Progenitor cell of endocrine pancreas (in vitro differentiated cells): ENCODE data around the gene CNTNAP3B. TPM values are rescaled to one million over a fixed set of nuclear protein-coding genes. Genes with fewer than 3 reads are reported as not detected.
"Not testable (repeated sequence)": the region's sequence is repeated elsewhere in the genome, so short reads cannot be mapped to it uniquely, and the experiment has no call there.

ENCODE experiments used
- DNase-seq: peaks from one replicate; pipeline ENCODE4 v3.0.0; 2021; ENCODE audit warnings: low spot score; ENCODE audit not compliant: unreplicated experiment
- H3K27ac Mint-ChIP-seq: 2 replicates; pipeline ENCODE4 v1.8.0; 2021; ENCODE audit warnings: mild to moderate bottlenecking, moderate library complexity, mixed read lengths
- H3K27me3 Mint-ChIP-seq: 2 replicates; pipeline ENCODE4 v1.8.0; 2021; ENCODE audit warnings: mixed read lengths
- H3K36me3 Mint-ChIP-seq: 2 replicates; pipeline ENCODE4 v1.8.0; 2022; ENCODE audit warnings: mixed read lengths; ENCODE audit not compliant: insufficient read depth
- H3K4me1 Mint-ChIP-seq: 2 replicates; pipeline ENCODE4 v1.8.0; 2021; ENCODE audit warnings: low read depth, mixed read lengths
- H3K4me3 Mint-ChIP-seq: 2 replicates; pipeline ENCODE4 v1.8.0; 2021; ENCODE audit warnings: low read depth, mild to moderate bottlenecking, moderate library complexity, mixed read lengths
- H3K9me3 Mint-ChIP-seq: 2 replicates; pipeline ENCODE4 v1.8.0; 2021; ENCODE audit warnings: low read depth, mixed read lengths
- CTCF ChIP-seq: fragments of 200-600 bp; sonication (generic); IDR thresholded peaks from one replicate; pipeline ENCODE4 v1.5.0; 2021; ENCODE audit warnings: antibody characterized with exemption, mild to moderate bottlenecking; ENCODE audit not compliant: unreplicated experiment
- long read RNA-seq: library from polyadenylated mRNA; unstranded; transcript quantifications from one replicate; pipeline ENCODE4 v2.0.0, GENCODE V29; 2020
- total RNA-seq: library from RNA; stranded (reverse); gene quantifications from 2 replicates; pipeline ENCODE4 v1.2.1, GENCODE V29; 2021

The CNTNAP3B gene
- 7.0 and 7.4 TPM in 2 replicates for total RNA-seq
- long read RNA-seq, partial matches to known transcripts, result 1 of 7 reads
- long read RNA-seq, other reads (novel, unspliced or antisense), result 6 of 7 reads

GRCh38 chr9:42129073-42129729, at the start of gene CNTNAP3B:
Gene CNTNAP3B, minus strand, starts transcription at chr9:42129426. Its CDS starts 332 bp downstream, at chr9:42129094.
- not testable (repeated sequence) for H3K9me3 Mint-ChIP-seq, H3K36me3 Mint-ChIP-seq, H3K27ac Mint-ChIP-seq, H3K4me1 Mint-ChIP-seq
- Mint-ChIP-seq H3K4me3 (peak within 1 kb of the TSS; percentile 60), H3K27me3 (peaks cover 16% of the 10 kb centered on the region)
- peak; percentile 14 for DNase-seq

- not testable (repeated sequence) for H3K27ac Mint-ChIP-seq, H3K4me3 Mint-ChIP-seq, H3K27me3 Mint-ChIP-seq, H3K4me1 Mint-ChIP-seq, DNase-seq, H3K36me3 Mint-ChIP-seq, H3K9me3 Mint-ChIP-seq
- peak; percentile 50 for TF ChIP-seq CTCF
Observed at GRCh38 chr9:42160299-42160698, 31.1 kb upstream of the CNTNAP3B start.

GRCh38 chr9:42127056-42127841, 2.0 kb downstream of the CNTNAP3B start:
- DNase-seq, H3K36me3 Mint-ChIP-seq, H3K9me3 Mint-ChIP-seq, H3K4me1 Mint-ChIP-seq, H3K27ac Mint-ChIP-seq: not testable (repeated sequence)
- H3K27me3 Mint-ChIP-seq, result peaks cover 15% of the 10 kb centered on the region
- peak overlapping the region; percentile 58 for H3K4me3 Mint-ChIP-seq

GRCh38 chr9:42121007-42121406, 8.2 kb downstream of the CNTNAP3B start:
- not testable (repeated sequence) for H3K36me3 Mint-ChIP-seq, H3K9me3 Mint-ChIP-seq, H3K4me1 Mint-ChIP-seq, H3K27ac Mint-ChIP-seq, DNase-seq, H3K4me3 Mint-ChIP-seq, H3K27me3 Mint-ChIP-seq

- H3K9me3 Mint-ChIP-seq, H3K36me3 Mint-ChIP-seq, H3K27me3 Mint-ChIP-seq, DNase-seq, H3K4me3 Mint-ChIP-seq, H3K4me1 Mint-ChIP-seq, H3K27ac Mint-ChIP-seq: not testable (repeated sequence)
Observed at GRCh38 chr9:42095929-42096328, 33.3 kb downstream of the CNTNAP3B start.

GRCh38 chr9:42084559-42084952, 44.7 kb downstream of the CNTNAP3B start:
- not testable (repeated sequence) for H3K27ac Mint-ChIP-seq, H3K36me3 Mint-ChIP-seq, H3K4me3 Mint-ChIP-seq, H3K9me3 Mint-ChIP-seq, H3K4me1 Mint-ChIP-seq, DNase-seq, H3K27me3 Mint-ChIP-seq

GRCh38 chr9:42083877-42084558, 45.2 kb downstream of the CNTNAP3B start:
- not testable (repeated sequence) for H3K4me3 Mint-ChIP-seq, H3K4me1 Mint-ChIP-seq, H3K9me3 Mint-ChIP-seq, H3K27ac Mint-ChIP-seq, H3K27me3 Mint-ChIP-seq, DNase-seq, H3K36me3 Mint-ChIP-seq

GRCh38 chr9:42080376-42080775, 48.9 kb downstream of the CNTNAP3B start:
- H3K27ac Mint-ChIP-seq, H3K36me3 Mint-ChIP-seq, H3K27me3 Mint-ChIP-seq, H3K9me3 Mint-ChIP-seq, H3K4me3 Mint-ChIP-seq, H3K4me1 Mint-ChIP-seq, DNase-seq: not testable (repeated sequence)

- not testable (repeated sequence) for H3K27ac Mint-ChIP-seq, DNase-seq, H3K9me3 Mint-ChIP-seq, H3K36me3 Mint-ChIP-seq, H3K4me3 Mint-ChIP-seq, H3K27me3 Mint-ChIP-seq, H3K4me1 Mint-ChIP-seq
Observed at GRCh38 chr9:42074868-42075267, 54.4 kb downstream of the CNTNAP3B start.

- DNase-seq, H3K4me3 Mint-ChIP-seq, H3K9me3 Mint-ChIP-seq, H3K27me3 Mint-ChIP-seq, H3K27ac Mint-ChIP-seq, H3K36me3 Mint-ChIP-seq, H3K4me1 Mint-ChIP-seq: not testable (repeated sequence)
Observed at GRCh38 chr9:42071026-42071425, 58.2 kb downstream of the CNTNAP3B start.

- not testable (repeated sequence) for H3K36me3 Mint-ChIP-seq, H3K27ac Mint-ChIP-seq, H3K4me3 Mint-ChIP-seq, DNase-seq, H3K9me3 Mint-ChIP-seq, H3K4me1 Mint-ChIP-seq, H3K27me3 Mint-ChIP-seq
Observed at GRCh38 chr9:42070035-42070799, 59.0 kb downstream of the CNTNAP3B start.
